ENCODE data around the gene CALML5. TPM values are rescaled to one million over a fixed set of nuclear protein-coding genes. Genes with fewer than 3 reads are reported as not detected.
A peak's percentile ranks its signal among the peaks of the same experiment; 100 is the strongest.
"Not testable (repeated sequence)": the region's sequence is repeated elsewhere in the genome, so short reads cannot be mapped to it uniquely, and the experiment has no call there.

CALML5 gene
- total RNA-seq, 1 experiment from 2014 or later: not detected

GRCh38 chr10:5475088-5475487, 24.3 kb downstream of the CALML5 start:
- H3K36me3 ChIP-seq (ENCODE audit: control insufficient read depth in 1 of 2, insufficient read depth in 2 of 2, low read length in 2 of 2); H3K9me3 ChIP-seq (ENCODE audit: control insufficient read depth in 1 of 2, insufficient read depth in 1 of 2, low read depth in 1 of 2, low read length in 2 of 2); H3K4me3 ChIP-seq (replicated peaks in 1 of 2; ENCODE audit: low read depth in 1 of 2, low read length in 2 of 2); H3K4me2 ChIP-seq (ENCODE audit: low read length); BruUV-seq (replicated peaks); DNase-seq (ENCODE audit: low read depth, low spot score); H2AFZ ChIP-seq (ENCODE audit: low read depth, low read length, poor library complexity, severe bottlenecking); H3K27me3 ChIP-seq (ENCODE audit: insufficient read depth, low read length); RAD21 ChIA-PET (ENCODE audit: low non-redundant PET in 1 of 2, low total read pairs in 2 of 2, uncharacterized antibody in 2 of 2, unreplicated experiment in 2 of 2); H3K79me2 ChIP-seq (ENCODE audit: insufficient read depth, low read length); H3K27ac ChIP-seq (ENCODE audit: low read depth, low read length); H3K9me2 ChIP-seq (ENCODE audit: insufficient read depth); ATAC-seq; POLR2A ChIA-PET; H3K9ac ChIP-seq (ENCODE audit: low read length); H4K20me1 ChIP-seq (ENCODE audit: insufficient read depth); H3K4me1 ChIP-seq (ENCODE audit: control insufficient read depth in 1 of 2, insufficient read depth in 2 of 2, low read length in 2 of 2); CTCF ChIA-PET; intact Hi-C loops (cut with micrococcal nuclease): not testable (repeated sequence)

- BruUV-seq (replicated peaks); DNase-seq (ENCODE audit: low read depth, low spot score); intact Hi-C loops (cut with micrococcal nuclease); CTCF ChIA-PET; H3K4me2 ChIP-seq (ENCODE audit: low read length); H3K79me2 ChIP-seq (ENCODE audit: insufficient read depth, low read length); H3K9me3 ChIP-seq (ENCODE audit: control insufficient read depth in 1 of 2, insufficient read depth in 1 of 2, low read depth in 1 of 2, low read length in 2 of 2); H2AFZ ChIP-seq (ENCODE audit: low read depth, low read length, poor library complexity, severe bottlenecking); ATAC-seq; H4K20me1 ChIP-seq (ENCODE audit: insufficient read depth); H3K27ac ChIP-seq (ENCODE audit: low read depth, low read length); RAD21 ChIA-PET (ENCODE audit: low non-redundant PET in 1 of 2, low total read pairs in 2 of 2, uncharacterized antibody in 2 of 2, unreplicated experiment in 2 of 2); H3K27me3 ChIP-seq (ENCODE audit: insufficient read depth, low read length); H3K9me2 ChIP-seq (ENCODE audit: insufficient read depth); POLR2A ChIA-PET; H3K36me3 ChIP-seq (ENCODE audit: control insufficient read depth in 1 of 2, insufficient read depth in 2 of 2, low read length in 2 of 2); H3K9ac ChIP-seq (ENCODE audit: low read length); H3K4me3 ChIP-seq (replicated peaks in 1 of 2; ENCODE audit: low read depth in 1 of 2, low read length in 2 of 2); H3K4me1 ChIP-seq (ENCODE audit: control insufficient read depth in 1 of 2, insufficient read depth in 2 of 2, low read length in 2 of 2): not testable (repeated sequence)
- peak; percentile 28; the same call in 1 of the 2 replicates for TF ChIP-seq FOSL1 (IDR thresholded peaks at IDR 0.05; ENCODE audit: low read depth)
These were observed 24.7 kb downstream of the CALML5 start for GRCh38 chr10:5474642-5475041.

GRCh38 chr10:5470062-5470751, 29.2 kb downstream of the CALML5 start:
- H3K27me3 ChIP-seq (ENCODE audit: insufficient read depth, low read length): no peaks in the 10 kb centered on the region
- no peak for DNase-seq (ENCODE audit: low read depth, low spot score)
- no peak overlapping the region for H2AFZ ChIP-seq (ENCODE audit: low read depth, low read length, poor library complexity, severe bottlenecking)
- H3K9ac ChIP-seq (ENCODE audit: low read length): no peak overlapping the region
- no peak for ATAC-seq
- no peaks in the 10 kb centered on the region for H3K9me2 ChIP-seq (ENCODE audit: insufficient read depth)
- no peak overlapping the region for H3K27ac ChIP-seq (ENCODE audit: low read depth, low read length)
- H4K20me1 ChIP-seq (ENCODE audit: insufficient read depth): no peaks in the 10 kb centered on the region
- H3K9me3 ChIP-seq (ENCODE audit: control insufficient read depth in 1 of 2, insufficient read depth in 1 of 2, low read depth in 1 of 2, low read length in 2 of 2): no peaks in the 10 kb centered on the region
- H3K79me2 ChIP-seq (ENCODE audit: insufficient read depth, low read length): no peaks in the 10 kb centered on the region
- ChIA-PET CTCF (no interaction called here), RAD21 (ENCODE audit: low non-redundant PET in 1 of 2, low total read pairs in 2 of 2, uncharacterized antibody in 2 of 2, unreplicated experiment in 2 of 2) (no interaction called here), POLR2A (no interaction called here)
- no peak overlapping the region for H3K4me2 ChIP-seq (ENCODE audit: low read length)
- intact Hi-C loops (cut with micrococcal nuclease): no loop called here
- no peaks in the 10 kb centered on the region for H3K36me3 ChIP-seq (ENCODE audit: control insufficient read depth in 1 of 2, insufficient read depth in 2 of 2, low read length in 2 of 2)
- no TSS peak for BruUV-seq (replicated peaks)
- H3K4me1 ChIP-seq (ENCODE audit: control insufficient read depth in 1 of 2, insufficient read depth in 2 of 2, low read length in 2 of 2): no peaks in the 10 kb centered on the region
- no peak overlapping the region for H3K4me3 ChIP-seq (replicated peaks in 1 of 2; ENCODE audit: low read depth in 1 of 2, low read length in 2 of 2)
- TF ChIP-seq EGR1 (IDR thresholded peaks at IDR 0.05; ENCODE audit: low read depth) (no peak), CBX3 (IDR thresholded peaks at IDR 0.05; ENCODE audit: low read depth) (no peak), SRF (IDR thresholded peaks at IDR 0.05; ENCODE audit: low read depth) (no peak), POLR2AphosphoS5 (IDR thresholded peaks at IDR 0.05; ENCODE audit: low read depth, low read length) (no peak), CEBPB (IDR thresholded peaks at IDR 0.05; ENCODE audit: low read depth) (no peak), ZBTB33 (IDR thresholded peaks at IDR 0.05; ENCODE audit: extremely low read depth, insufficient replicate concordance, low read length) (no peak), CTCF (IDR thresholded peaks at IDR 0.05 in 2 of 3, conservative IDR thresholded peaks at IDR 0.05 in 1 of 3; ENCODE audit: borderline replicate concordance in 1 of 3, insufficient read depth in 1 of 3, low read depth in 2 of 3, low read length in 2 of 3) (no peak), ZFX (IDR thresholded peaks at IDR 0.05) (no peak), EZH2 (IDR thresholded peaks at IDR 0.05) (no peak)

All from HCT116 (cell line).